PFSK-1 (cell line): ENCODE measurements around the gene PTPRJ.

ENCODE experiments used
- FOXP2 ChIP-seq: optimal IDR thresholded peaks from 2 replicates; pipeline ENCODE3; 2011; ENCODE audit warnings: borderline replicate concordance, control low read depth, inconsistent platforms; ENCODE audit not compliant: insufficient read depth; ENCODE audit errors: extremely low read length, extremely low read depth
- POLR2AphosphoS5 ChIP-seq: IDR thresholded peaks from 2 replicates; pipeline ENCODE4 v1.6.1; 2012; ENCODE audit warnings: low read depth, mild to moderate bottlenecking, control low read depth, low read length, moderate library complexity
- SIN3A ChIP-seq: IDR thresholded peaks from 2 replicates; pipeline ENCODE4 v1.6.1; 2012; ENCODE audit warnings: mild to moderate bottlenecking, low read length, moderate library complexity, borderline replicate concordance; ENCODE audit not compliant: insufficient read depth
- TAF1 ChIP-seq: IDR thresholded peaks from 2 replicates; pipeline ENCODE4 v1.6.1; 2012; ENCODE audit warnings: low read length, control low read depth, borderline replicate concordance; ENCODE audit not compliant: insufficient read depth
- TF ChIP-seq, protein P1 (sequence below), 2 experiments: IDR thresholded peaks; 2 replicates each; pipeline versions ENCODE4 v1.6.1 to v1.8.0; 2011 to 2012; ENCODE audit warnings: low read depth in 2 of 2, low read length in 2 of 2, control low read depth in 1 of 2, inconsistent platforms in 1 of 2, mild to moderate bottlenecking in 1 of 2, moderate library complexity in 1 of 2; ENCODE audit not compliant: insufficient read depth in 1 of 2

PTPRJ gene

DNA sequence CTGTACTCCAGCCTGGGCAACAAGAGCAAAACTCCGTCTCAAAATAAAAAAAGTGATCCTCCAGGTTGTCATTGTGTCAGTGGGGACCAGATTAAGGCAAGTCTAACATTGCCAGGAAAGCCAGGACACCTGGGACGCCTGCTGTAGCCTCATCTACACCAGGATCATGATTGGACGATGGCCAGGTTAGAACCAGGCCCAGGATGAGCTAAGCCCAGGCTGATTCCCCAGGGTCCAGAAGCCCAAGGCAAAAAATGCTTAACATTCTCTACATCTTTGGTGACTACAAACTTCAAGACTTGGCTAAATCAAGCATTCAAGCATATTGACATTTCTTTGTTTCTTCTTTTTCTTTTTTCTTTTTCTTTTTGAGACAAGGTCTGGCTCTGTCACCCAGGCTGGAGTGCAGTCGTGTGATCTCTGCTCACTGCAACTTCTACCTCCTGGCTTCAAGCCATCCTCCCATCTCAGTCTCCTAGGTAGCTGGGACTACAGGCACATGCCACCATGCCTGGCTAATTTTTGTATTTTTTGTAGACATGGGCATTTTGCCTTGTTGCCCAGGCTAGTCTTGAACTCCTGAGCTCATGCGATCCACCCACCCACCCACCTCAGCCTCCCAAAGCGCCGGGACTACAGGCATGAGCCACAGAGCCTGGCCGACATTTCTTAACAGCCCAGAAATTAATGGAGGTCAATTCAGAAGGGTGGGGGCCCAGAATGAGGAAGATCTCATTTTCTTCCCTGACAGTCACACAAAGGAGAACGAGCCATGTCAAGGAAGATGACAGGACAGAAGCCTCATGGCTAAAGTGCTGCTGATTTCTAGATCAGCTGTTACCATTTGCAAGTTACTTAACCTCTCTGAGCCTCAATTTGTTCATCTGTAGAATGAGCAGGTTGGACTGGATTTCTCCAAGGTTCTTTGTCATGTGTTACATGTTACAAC is 12.5 kb upstream of the PTPRJ start:
- TF ChIP-seq TAF1, result no peak
- TF ChIP-seq POLR2AphosphoS5, result no peak
- no peak for TF ChIP-seq FOXP2
- TF ChIP-seq SIN3A, result no peak
- TF ChIP-seq, protein P1, sequence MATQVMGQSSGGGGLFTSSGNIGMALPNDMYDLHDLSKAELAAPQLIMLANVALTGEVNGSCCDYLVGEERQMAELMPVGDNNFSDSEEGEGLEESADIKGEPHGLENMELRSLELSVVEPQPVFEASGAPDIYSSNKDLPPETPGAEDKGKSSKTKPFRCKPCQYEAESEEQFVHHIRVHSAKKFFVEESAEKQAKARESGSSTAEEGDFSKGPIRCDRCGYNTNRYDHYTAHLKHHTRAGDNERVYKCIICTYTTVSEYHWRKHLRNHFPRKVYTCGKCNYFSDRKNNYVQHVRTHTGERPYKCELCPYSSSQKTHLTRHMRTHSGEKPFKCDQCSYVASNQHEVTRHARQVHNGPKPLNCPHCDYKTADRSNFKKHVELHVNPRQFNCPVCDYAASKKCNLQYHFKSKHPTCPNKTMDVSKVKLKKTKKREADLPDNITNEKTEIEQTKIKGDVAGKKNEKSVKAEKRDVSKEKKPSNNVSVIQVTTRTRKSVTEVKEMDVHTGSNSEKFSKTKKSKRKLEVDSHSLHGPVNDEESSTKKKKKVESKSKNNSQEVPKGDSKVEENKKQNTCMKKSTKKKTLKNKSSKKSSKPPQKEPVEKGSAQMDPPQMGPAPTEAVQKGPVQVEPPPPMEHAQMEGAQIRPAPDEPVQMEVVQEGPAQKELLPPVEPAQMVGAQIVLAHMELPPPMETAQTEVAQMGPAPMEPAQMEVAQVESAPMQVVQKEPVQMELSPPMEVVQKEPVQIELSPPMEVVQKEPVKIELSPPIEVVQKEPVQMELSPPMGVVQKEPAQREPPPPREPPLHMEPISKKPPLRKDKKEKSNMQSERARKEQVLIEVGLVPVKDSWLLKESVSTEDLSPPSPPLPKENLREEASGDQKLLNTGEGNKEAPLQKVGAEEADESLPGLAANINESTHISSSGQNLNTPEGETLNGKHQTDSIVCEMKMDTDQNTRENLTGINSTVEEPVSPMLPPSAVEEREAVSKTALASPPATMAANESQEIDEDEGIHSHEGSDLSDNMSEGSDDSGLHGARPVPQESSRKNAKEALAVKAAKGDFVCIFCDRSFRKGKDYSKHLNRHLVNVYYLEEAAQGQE (IDR thresholded peaks at IDR 0.05; ENCODE audit: insufficient read depth in 1 of 2, low read depth in 2 of 2, low read length in 2 of 2), result no peak

DNA sequence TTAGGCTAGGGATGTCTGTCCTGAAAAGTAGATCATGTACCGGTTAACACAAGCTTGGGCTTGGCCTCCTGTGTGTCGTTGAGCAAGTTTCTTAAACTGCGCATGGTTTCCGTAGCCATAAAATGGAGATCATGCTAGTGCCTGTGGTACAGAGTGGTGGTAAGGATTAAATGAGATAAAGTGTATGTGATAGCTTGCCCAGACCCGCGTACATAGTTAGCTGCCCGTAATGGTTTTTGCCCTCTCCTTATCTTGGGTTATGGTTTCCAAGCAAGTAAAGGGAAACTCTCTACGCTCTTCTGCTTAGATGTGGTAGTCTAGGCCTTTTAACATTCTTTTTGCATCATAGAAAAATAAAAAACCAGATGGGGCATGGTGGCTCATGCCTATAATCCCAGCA is 11.0 kb upstream of the PTPRJ start:
- TF ChIP-seq, protein P1 (IDR thresholded peaks at IDR 0.05; ENCODE audit: insufficient read depth in 1 of 2, low read depth in 2 of 2, low read length in 2 of 2), result no peak
- TF ChIP-seq FOXP2 (no peak), SIN3A (no peak), POLR2AphosphoS5 (no peak), TAF1 (no peak)

DNA sequence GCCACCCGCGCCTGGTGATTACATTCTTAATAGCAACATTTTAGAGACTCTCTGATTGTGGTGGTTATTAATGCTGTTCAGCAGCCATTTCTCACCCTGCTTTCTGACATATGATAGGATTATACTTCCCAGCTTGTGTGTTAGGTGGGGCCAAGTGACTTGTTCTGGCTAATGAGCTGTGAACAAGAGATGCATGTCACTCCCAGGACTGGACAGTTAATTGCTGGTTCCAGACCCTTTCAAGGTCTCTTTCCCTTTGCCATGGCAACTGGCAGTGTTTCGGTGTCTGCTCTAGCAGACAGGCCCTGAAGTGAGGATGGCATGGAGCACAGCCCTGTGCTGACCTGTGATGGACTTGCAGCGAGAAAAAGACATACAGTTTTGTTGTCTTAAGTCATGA is 8.9 kb upstream of the PTPRJ start:
- TF ChIP-seq TAF1 (no peak), FOXP2 (no peak), SIN3A (no peak), POLR2AphosphoS5 (no peak)
- TF ChIP-seq, protein P1 (IDR thresholded peaks at IDR 0.05; ENCODE audit: insufficient read depth in 1 of 2, low read depth in 2 of 2, low read length in 2 of 2), result no peak

DNA sequence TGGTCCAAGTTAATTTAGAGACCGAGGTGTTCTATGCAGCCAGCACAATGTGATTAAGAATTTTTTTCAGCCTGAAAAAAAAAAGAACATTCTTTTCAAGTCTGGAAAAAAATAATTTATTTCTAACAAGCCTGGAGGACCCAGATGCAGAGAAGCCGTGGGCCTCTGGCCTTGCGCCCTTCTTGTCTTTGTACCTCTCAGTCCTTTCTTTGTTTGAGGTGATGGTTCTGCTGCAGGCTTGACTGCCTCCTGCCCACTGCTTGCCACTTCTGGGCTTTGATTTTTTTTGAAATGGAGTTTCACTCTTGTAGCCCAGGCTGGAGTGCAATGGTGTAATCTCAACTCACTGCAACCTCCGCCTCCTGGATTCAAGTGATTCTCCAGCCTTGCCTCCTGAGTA is 7.2 kb upstream of the PTPRJ start:
- TF ChIP-seq FOXP2 (no peak), POLR2AphosphoS5 (no peak), SIN3A (no peak), TAF1 (no peak)
- TF ChIP-seq, protein P1 (IDR thresholded peaks at IDR 0.05; ENCODE audit: insufficient read depth in 1 of 2, low read depth in 2 of 2, low read length in 2 of 2), result no peak

DNA sequence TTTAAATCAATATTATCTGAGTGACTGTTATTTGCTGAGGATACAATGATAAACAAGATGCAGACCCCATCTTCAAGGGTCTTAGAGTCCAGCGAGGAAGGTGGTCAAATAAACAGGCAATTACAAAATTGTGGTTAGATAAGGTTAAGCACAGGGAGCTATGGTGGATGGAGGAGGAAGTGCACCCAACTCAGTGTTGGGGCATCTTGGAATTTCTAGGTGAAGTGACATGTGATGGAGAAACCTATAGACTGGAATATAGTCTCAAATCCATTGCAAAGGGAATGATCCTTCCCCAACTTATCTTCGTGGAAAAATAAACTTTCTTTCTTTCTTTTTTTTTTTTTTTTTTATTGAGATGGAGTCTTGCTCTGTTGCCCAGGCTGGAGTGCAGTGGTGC is 3.4 kb upstream of the PTPRJ start:
- TF ChIP-seq SIN3A (no peak), TAF1 (no peak), POLR2AphosphoS5 (no peak), FOXP2 (no peak)
